Hepatocyte (in vitro differentiated cells): Measurements from ENCODE around the gene TMEM63A. TPM values are rescaled to one million over a fixed set of nuclear protein-coding genes. Genes with fewer than 3 reads are reported as not detected.

ENCODE experiments used
- DNase-seq: peaks from one replicate; pipeline ENCODE4 v3.0.0-alpha.2; 2016; ENCODE audit warnings: low spot score
- H2AFZ ChIP-seq: fragments of 200-600 bp; sonication (generic); 2 replicates; pipeline ENCODE4 v1.6.0; 2016; ENCODE audit warnings: antibody characterized with exemption, mild to moderate bottlenecking
- H3K27ac ChIP-seq: fragments of 200-600 bp; sonication (generic); 2 replicates; pipeline ENCODE4 v1.5.1; 2016; ENCODE audit warnings: mild to moderate bottlenecking
- H3K27me3 ChIP-seq: fragments of 200-600 bp; sonication (generic); 2 replicates; pipeline ENCODE4 v1.6.1; 2016
- H3K36me3 ChIP-seq: fragments of 200-600 bp; sonication (generic); replicated peaks from 2 replicates; pipeline ENCODE4 v1.5.1; 2016; ENCODE audit warnings: low read depth; ENCODE audit not compliant: insufficient read depth
- H3K4me1 ChIP-seq: fragments of 200-600 bp; sonication (generic); 2 replicates; pipeline ENCODE4 v1.5.1; 2016; ENCODE audit warnings: mild to moderate bottlenecking, moderate library complexity; ENCODE audit not compliant: insufficient read depth
- H3K4me2 ChIP-seq: fragments of 200-600 bp; sonication (generic); 2 replicates; pipeline ENCODE4 v1.6.0; 2016
- H3K4me3 ChIP-seq: fragments of 200-600 bp; sonication (generic); 2 replicates; pipeline ENCODE4 v1.5.1; 2016; ENCODE audit warnings: mild to moderate bottlenecking
- H3K79me2 ChIP-seq: fragments of 200-600 bp; sonication (generic); 2 replicates; pipeline ENCODE4 v1.6.0; 2017; ENCODE audit warnings: mild to moderate bottlenecking
- H3K9me2 ChIP-seq: fragments of 200-600 bp; sonication (generic); replicated peaks from 2 replicates; pipeline ENCODE4 v1.6.0; 2017; ENCODE audit warnings: mild to moderate bottlenecking; ENCODE audit not compliant: insufficient read depth
- H3K9me3 ChIP-seq: fragments of 200-600 bp; sonication (generic); 2 replicates; pipeline ENCODE4 v1.5.1; 2016; ENCODE audit warnings: low read depth, mild to moderate bottlenecking
- H4K20me1 ChIP-seq: fragments of 200-600 bp; sonication (generic); 2 replicates; pipeline ENCODE4 v1.6.0; 2016; ENCODE audit warnings: mild to moderate bottlenecking; ENCODE audit not compliant: insufficient read depth, poor library complexity, severe bottlenecking
- EZH2 ChIP-seq: fragments of 200-600 bp; sonication (generic); IDR thresholded peaks from 2 replicates; pipeline ENCODE4 v1.6.1; 2016; ENCODE audit warnings: antibody characterized with exemption, mild to moderate bottlenecking, borderline replicate concordance
- EZH2phosphoT487 ChIP-seq: fragments of 200-600 bp; sonication (generic); IDR thresholded peaks from one replicate; pipeline ENCODE4 v1.6.1; 2018; ENCODE audit warnings: antibody characterized with exemption, mild to moderate bottlenecking, low read depth, moderate library complexity; ENCODE audit not compliant: unreplicated experiment, severe bottlenecking
- WGBS: methylation state at CpG from one replicate; pipeline ENCODE4 v1.1.6; 2016; ENCODE audit warnings: low lambda C conversion rate; ENCODE audit errors: missing lambda C conversion rate; 5-methylcytosine and 5-hydroxymethylcytosine counted together
- polyA plus RNA-seq: library from polyadenylated mRNA; unstranded; fragments of >200 nt; fragmentation: Nextera tagmentation; extraction: Ambion mirVana; gene quantifications from 2 replicates; pipeline ENCODE4 v1.2.1, GENCODE V29; 2016
- total RNA-seq: library from RNA; depleted of rRNA; stranded (reverse); fragments of >200 nt; gene quantifications from 2 replicates; pipeline ENCODE4 v1.2.3, GENCODE V29; 2014
- TF ChIP-seq, protein P1 (sequence below): fragments of 200-600 bp; sonication (generic); IDR thresholded peaks from 2 replicates; pipeline ENCODE4 v1.5.1; 2016; ENCODE audit warnings: antibody characterized with exemption, mild to moderate bottlenecking; ENCODE audit not compliant: poor library complexity

Gene TMEM63A
- total and polyA plus RNA-seq, 2 experiments from 2014 or later, result 38.8 to 47.5 TPM

DNA sequence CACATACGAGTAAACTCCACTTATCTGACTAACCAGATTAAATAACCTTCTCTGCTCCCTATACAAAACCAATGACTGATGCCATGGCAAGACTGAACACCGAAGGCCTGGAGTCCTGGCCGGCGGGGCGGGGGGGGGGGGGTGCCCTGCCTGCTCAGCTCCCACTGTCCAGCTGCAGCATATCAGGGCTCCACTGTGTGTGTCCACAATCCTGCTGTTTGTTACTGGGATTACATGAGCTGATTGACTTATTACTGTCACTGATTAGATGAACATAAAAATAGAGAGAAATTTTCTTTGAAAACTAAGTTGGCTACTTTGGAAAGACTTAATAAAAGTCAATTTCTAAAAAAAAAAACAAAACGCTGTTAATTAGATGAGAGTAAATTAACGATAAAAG, 24.9 kb downstream of the TMEM63A start:
- Histone ChIP-seq H2AFZ (no peak overlapping the region), H3K27me3 (no peaks in the 10 kb centered on the region), H3K27ac (no peak overlapping the region), H3K36me3 (no peaks in the 10 kb centered on the region), H4K20me1 (no peaks in the 10 kb centered on the region), H3K9me2 (no peaks in the 10 kb centered on the region), H3K4me1 (no peaks in the 10 kb centered on the region), H3K79me2 (no peaks in the 10 kb centered on the region), H3K4me3 (no peak overlapping the region), H3K9me3 (no peaks in the 10 kb centered on the region), H3K4me2 (no peak overlapping the region)
- TF ChIP-seq, protein P1, sequence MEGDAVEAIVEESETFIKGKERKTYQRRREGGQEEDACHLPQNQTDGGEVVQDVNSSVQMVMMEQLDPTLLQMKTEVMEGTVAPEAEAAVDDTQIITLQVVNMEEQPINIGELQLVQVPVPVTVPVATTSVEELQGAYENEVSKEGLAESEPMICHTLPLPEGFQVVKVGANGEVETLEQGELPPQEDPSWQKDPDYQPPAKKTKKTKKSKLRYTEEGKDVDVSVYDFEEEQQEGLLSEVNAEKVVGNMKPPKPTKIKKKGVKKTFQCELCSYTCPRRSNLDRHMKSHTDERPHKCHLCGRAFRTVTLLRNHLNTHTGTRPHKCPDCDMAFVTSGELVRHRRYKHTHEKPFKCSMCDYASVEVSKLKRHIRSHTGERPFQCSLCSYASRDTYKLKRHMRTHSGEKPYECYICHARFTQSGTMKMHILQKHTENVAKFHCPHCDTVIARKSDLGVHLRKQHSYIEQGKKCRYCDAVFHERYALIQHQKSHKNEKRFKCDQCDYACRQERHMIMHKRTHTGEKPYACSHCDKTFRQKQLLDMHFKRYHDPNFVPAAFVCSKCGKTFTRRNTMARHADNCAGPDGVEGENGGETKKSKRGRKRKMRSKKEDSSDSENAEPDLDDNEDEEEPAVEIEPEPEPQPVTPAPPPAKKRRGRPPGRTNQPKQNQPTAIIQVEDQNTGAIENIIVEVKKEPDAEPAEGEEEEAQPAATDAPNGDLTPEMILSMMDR, result no peak
- no peak for TF ChIP-seq EZH2phosphoT487
- no peak for TF ChIP-seq EZH2
- no peak for DNase-seq
- WGBS, result 68% methylated on average over 7 of the region's 7 CpGs

DNA sequence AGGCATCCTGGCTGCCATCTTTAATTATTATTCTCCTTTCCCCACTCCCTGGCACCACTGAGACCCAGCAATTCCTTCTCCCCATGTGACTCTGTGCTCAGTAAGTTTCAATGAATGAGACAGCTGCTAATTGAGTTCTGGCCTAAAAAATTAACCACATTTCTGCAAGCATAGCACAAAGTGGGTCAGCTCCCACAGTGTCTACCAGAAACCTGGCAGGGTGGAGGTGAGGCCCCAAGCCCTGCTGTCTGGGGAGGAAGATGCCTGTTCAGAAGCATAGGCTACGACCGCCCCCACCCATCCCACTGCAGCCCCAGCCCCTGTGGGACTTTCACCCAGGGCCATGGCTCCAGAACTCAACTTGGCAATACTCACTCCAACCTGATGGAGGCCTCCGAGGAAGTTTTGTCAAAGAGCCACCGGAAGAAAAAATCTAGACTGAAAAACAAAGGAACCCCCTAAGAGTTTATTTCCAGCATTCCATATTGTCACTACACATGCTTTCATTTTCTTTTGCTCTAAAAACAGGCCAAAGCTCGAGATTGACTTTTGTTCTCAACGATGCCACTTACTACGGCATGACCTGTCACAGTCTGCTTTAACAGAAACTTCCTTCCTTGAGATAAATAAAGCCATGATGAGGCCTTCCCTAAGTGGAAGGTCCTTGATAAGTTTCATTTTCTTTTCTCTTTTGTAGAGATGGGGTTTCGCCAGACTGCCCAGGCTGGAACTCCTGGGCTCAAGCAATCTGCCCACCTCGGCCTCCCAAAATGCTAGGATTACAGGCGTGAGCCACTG, 26.5 kb downstream of the TMEM63A start:
- TF ChIP-seq EZH2phosphoT487 (no peak), EZH2 (no peak)
- TF ChIP-seq, protein P1, result no peak
- no peaks in the 10 kb centered on the region for H3K36me3 ChIP-seq

DNA sequence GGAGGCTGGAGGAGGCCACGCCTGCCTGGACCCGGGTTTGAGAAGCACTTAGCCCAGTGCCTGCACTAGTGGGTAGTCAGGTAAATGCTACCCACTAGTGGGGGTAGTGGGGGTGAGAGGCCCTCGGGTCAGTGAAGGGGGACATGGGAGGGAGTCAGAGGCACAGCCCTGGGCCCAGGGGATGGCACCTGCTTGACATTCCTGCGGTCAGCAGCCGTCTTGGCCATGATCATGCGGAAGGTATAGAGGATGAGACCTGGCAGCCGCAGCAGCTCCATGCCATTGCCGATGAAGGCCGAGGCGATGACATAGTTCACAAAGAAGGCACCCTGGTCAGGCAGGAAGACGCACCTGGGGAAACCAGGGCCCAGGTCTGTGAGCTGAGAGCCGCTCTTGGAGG, 28.7 kb downstream of the TMEM63A start:
- H2AFZ ChIP-seq, result no peak overlapping the region
- H3K9me2 ChIP-seq, result no peaks in the 10 kb centered on the region
- H3K36me3 ChIP-seq, result no peaks in the 10 kb centered on the region
- no peak overlapping the region for H3K27ac ChIP-seq
- H3K79me2 ChIP-seq, result no peaks in the 10 kb centered on the region
- H3K4me2 ChIP-seq, result no peak overlapping the region
- 98% methylated on average over 12 of the region's 12 CpGs for WGBS
- no peaks in the 10 kb centered on the region for H3K9me3 ChIP-seq
- TF ChIP-seq, protein P1, result no peak
- no peak for TF ChIP-seq EZH2
- TF ChIP-seq EZH2phosphoT487, result no peak
- H3K4me3 ChIP-seq, result no peak overlapping the region
- no peaks in the 10 kb centered on the region for H3K27me3 ChIP-seq
- H4K20me1 ChIP-seq, result no peaks in the 10 kb centered on the region
- H3K4me1 ChIP-seq, result no peaks in the 10 kb centered on the region
- no peak for DNase-seq

More for the DNA sequence above, 26.5 kb downstream of the TMEM63A start:
- 94% methylated on average over 10 of the region's 10 CpGs for whole genome bisulfite sequencing
- Histone ChIP-seq H3K9me3 (no peaks in the 10 kb centered on the region), H3K27ac (no peak overlapping the region), H3K4me2 (no peak overlapping the region), H4K20me1 (no peaks in the 10 kb centered on the region), H3K27me3 (no peaks in the 10 kb centered on the region), H3K9me2 (no peaks in the 10 kb centered on the region), H3K4me1 (no peaks in the 10 kb centered on the region), H3K4me3 (no peak overlapping the region), H3K79me2 (no peaks in the 10 kb centered on the region), H2AFZ (no peak overlapping the region)
- no peak for DNase-seq
